ENCODE results near the gene FBL. TPM values are rescaled to one million over a fixed set of nuclear protein-coding genes. Genes with fewer than 3 reads are reported as not detected.
"Not testable (repeated sequence)": the region's sequence is repeated elsewhere in the genome, so short reads cannot be mapped to it uniquely, and the experiment has no call there.

The FBL gene
- polyA plus RNA-seq, 1 experiment, result 372 TPM

DNA sequence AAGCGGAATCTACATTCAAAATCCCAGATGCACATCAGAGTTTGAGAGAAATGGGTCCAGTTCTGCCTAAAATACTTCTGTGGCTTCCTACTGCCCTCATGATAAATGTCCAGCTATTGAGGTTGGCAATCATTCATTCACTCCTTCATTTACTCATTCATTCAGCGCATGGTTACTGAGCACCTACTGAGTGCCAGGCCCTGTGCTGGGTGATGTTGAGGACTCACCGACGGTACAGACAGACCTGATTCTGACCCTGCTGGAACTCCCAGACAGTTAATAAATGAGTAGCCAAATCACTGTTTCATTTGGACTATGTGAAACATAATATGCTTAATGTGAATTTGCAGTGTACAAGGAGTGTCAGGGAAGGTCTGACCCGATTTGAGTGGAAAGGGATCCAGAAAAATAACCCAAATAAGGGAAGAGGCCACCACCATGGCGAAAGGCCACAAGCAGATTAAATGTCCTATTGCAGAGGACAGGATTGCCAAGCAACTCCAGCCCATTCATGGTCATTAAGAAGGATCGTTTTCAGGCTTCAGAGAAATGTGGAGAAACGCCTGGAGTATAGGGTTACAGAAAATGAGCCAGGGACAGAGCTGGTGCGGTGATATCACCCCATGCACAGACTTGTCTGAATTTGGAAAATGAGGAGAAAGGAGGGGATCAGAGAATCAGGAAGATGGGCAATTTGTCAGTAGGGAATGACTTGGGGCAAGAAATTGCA, 32.8 kb downstream of the FBL start:
- CTCF ChIA-PET, result interaction anchor here (1.4 kb wide), 1 partner anchor 18 kb away, joined by 4 read pairs; no protein-coding TSS in a partner anchor
- TF ChIP-seq, protein P1, sequence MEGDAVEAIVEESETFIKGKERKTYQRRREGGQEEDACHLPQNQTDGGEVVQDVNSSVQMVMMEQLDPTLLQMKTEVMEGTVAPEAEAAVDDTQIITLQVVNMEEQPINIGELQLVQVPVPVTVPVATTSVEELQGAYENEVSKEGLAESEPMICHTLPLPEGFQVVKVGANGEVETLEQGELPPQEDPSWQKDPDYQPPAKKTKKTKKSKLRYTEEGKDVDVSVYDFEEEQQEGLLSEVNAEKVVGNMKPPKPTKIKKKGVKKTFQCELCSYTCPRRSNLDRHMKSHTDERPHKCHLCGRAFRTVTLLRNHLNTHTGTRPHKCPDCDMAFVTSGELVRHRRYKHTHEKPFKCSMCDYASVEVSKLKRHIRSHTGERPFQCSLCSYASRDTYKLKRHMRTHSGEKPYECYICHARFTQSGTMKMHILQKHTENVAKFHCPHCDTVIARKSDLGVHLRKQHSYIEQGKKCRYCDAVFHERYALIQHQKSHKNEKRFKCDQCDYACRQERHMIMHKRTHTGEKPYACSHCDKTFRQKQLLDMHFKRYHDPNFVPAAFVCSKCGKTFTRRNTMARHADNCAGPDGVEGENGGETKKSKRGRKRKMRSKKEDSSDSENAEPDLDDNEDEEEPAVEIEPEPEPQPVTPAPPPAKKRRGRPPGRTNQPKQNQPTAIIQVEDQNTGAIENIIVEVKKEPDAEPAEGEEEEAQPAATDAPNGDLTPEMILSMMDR (IDR thresholded peaks at IDR 0.05; ENCODE audit: insufficient read depth, low read depth, low read length), result no peak
- Histone ChIP-seq H3K36me3 (ENCODE audit: control insufficient read depth, insufficient read depth, low read length) (no peaks in the 10 kb centered on the region), H3K27me3 (ENCODE audit: control insufficient read depth, insufficient read depth, low read length) (no peaks in the 10 kb centered on the region), H3K4me3 (ENCODE audit: low read depth, low read length) (no peak overlapping the region)
- no peak for DNase-seq (ENCODE audit: low read depth)
- POLR2A ChIA-PET, result no interaction called here

DNA sequence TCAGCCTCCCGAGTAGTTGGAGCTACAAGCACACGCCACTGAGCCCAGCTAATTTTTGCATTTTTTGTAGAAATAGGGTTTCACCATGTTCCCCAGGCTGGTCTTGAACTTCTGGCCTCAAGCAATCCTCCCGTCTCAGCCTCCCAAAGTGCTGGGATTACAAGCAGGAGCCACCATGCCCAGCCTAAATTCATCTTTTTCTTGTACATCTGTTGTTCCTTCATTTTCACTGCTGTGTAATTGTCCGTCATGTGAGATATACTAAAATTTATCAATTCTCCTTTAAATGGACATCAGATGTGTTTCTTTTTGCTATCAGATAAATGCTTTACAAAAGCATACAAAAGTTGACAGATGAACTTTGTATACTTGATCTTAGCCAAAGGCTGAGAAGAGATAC, 35.1 kb downstream of the FBL start:
- H3K4me3 ChIP-seq (ENCODE audit: low read depth, low read length), result no peak overlapping the region
- no peaks in the 10 kb centered on the region for H3K36me3 ChIP-seq (ENCODE audit: control insufficient read depth, insufficient read depth, low read length)
- TF ChIP-seq, protein P1 (IDR thresholded peaks at IDR 0.05; ENCODE audit: insufficient read depth, low read depth, low read length), result no peak
- ChIA-PET CTCF (no interaction called here), POLR2A (no interaction called here)
- no peaks in the 10 kb centered on the region for H3K27me3 ChIP-seq (ENCODE audit: control insufficient read depth, insufficient read depth, low read length)
- DNase-seq (ENCODE audit: low read depth), result no peak

DNA sequence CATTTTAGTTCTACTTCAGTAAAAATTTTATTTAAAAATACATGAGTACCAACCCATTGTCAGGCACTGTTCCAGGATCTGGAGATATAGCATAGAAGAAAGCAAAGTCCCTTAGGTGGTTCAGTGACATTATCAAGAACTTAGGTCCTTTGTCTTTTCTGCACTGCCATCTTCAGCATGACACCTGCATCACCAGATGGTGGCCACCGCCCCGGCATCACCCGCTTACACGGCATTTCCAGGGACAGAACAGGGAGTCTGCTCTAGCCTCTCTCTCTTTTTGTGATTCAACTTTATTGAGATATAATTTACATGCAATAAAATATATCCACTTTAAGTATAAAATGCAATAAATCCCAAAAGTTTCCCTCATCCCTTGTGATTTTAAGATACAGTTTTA, 35.8 kb downstream of the FBL start:
- ChIA-PET CTCF (no interaction called here), POLR2A (no interaction called here)
- H3K27me3 ChIP-seq (ENCODE audit: control insufficient read depth, insufficient read depth, low read length), result no peaks in the 10 kb centered on the region
- DNase-seq (ENCODE audit: low read depth), result no peak
- no peak overlapping the region for H3K4me3 ChIP-seq (ENCODE audit: low read depth, low read length)
- no peaks in the 10 kb centered on the region for H3K36me3 ChIP-seq (ENCODE audit: control insufficient read depth, insufficient read depth, low read length)
- TF ChIP-seq, protein P1 (IDR thresholded peaks at IDR 0.05; ENCODE audit: insufficient read depth, low read depth, low read length), result no peak

DNA sequence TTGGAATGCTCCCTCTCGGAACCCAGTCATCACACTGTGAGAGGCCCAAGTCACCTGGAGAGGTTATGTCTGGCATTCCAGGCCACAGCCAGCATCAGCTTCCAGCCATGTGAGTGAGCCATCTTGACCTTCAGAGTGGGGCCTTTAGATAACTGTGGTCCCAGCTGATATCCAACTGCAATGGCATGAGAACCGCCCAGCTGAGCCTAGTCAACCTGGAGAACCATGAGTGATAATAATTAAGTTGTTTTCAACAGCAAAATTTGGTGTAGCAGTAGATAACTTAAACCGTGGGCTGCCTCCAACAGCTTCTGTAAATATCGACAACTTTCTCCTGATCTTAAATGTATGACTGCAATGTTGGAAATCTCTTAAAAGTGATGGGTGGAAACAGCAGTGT, 36.8 kb downstream of the FBL start:
- POLR2A ChIA-PET, result no interaction called here
- Histone ChIP-seq H3K4me3 (ENCODE audit: low read depth, low read length) (no peak overlapping the region), H3K27me3 (ENCODE audit: control insufficient read depth, insufficient read depth, low read length) (no peaks in the 10 kb centered on the region), H3K36me3 (ENCODE audit: control insufficient read depth, insufficient read depth, low read length) (no peaks in the 10 kb centered on the region)
- DNase-seq (ENCODE audit: low read depth), result no peak
- CTCF ChIA-PET, result interaction anchor here (1.2 to 1.6 kb wide), 3 partner anchors 17 to 40 kb away, joined by 3 to 7 read pairs (median 4); no protein-coding TSS in a partner anchor
- TF ChIP-seq, protein P1 (IDR thresholded peaks at IDR 0.05; ENCODE audit: insufficient read depth, low read depth, low read length), result no peak

DNA sequence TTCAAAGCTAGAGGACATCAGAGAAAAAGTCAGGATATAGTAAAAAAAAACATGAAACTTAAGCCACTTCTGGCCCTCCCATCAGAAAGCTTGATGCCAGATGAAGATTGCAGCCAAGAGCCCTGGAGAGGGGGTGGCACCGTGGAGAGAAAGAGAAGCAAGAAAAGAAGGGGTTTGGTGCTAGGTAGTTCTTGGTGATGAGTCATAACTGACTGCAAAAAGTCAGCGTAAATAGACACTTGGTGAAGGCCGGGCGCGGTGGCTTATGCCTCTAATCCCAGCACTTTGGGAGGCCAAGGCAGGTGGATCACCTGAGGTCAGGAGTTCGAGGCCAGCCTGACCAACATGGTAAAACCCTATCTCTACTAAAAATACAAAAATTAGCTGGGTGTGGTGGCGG, 37.5 kb downstream of the FBL start:
- DNase-seq (ENCODE audit: low read depth); POLR2A ChIA-PET; H3K27me3 ChIP-seq (ENCODE audit: control insufficient read depth, insufficient read depth, low read length); H3K36me3 ChIP-seq (ENCODE audit: control insufficient read depth, insufficient read depth, low read length); H3K4me3 ChIP-seq (ENCODE audit: low read depth, low read length): not testable (repeated sequence)
- CTCF ChIA-PET, result interaction anchor here (0.6 to 1.6 kb wide), 5 partner anchors 13 to 349 kb away, joined by 3 to 7 read pairs (median 4); no protein-coding TSS in a partner anchor

Measured in BJ (cell line).